Testis (tissue), 3 donors: ENCODE results near the gene FSCN2. TPM values are rescaled to one million over a fixed set of nuclear protein-coding genes. Genes with fewer than 3 reads are reported as not detected.

Source experiments
- DNase-seq: peaks from one replicate; pipeline ENCODE4 v3.0.0-alpha.2; 2019
- H3K27ac ChIP-seq, 2 donors: fragments of 200-600 bp; sonication (generic); one replicate each; pipeline ENCODE4 v1.5.1; 2019
- H3K27me3 ChIP-seq: fragments of 200-600 bp; sonication (generic); one replicate; pipeline ENCODE4 v1.5.1; 2019
- H3K36me3 ChIP-seq: fragments of 200-600 bp; sonication (generic); one replicate; pipeline ENCODE4 v1.5.1; 2017; ENCODE audit warnings: low read depth; ENCODE audit errors: missing control alignments
- H3K4me1 ChIP-seq: fragments of 200-600 bp; sonication (generic); one replicate; pipeline ENCODE4 v1.5.1; 2019
- H3K4me3 ChIP-seq, 2 donors: fragments of 200-600 bp; sonication (generic); one replicate each; pipeline ENCODE4 v1.5.1; 2017 to 2019
- H3K9me3 ChIP-seq: fragments of 200-600 bp; sonication (generic); one replicate; pipeline ENCODE4 v1.5.1; 2017
- CTCF ChIP-seq, 3 experiments: fragments of 450-650 bp in 2 of 3; fragments of 200-600 bp in 1 of 3; sonication (generic) in 1 of 3; IDR thresholded peaks; one replicate each; pipeline ENCODE4 v1.5.1; 2016 to 2019; ENCODE audit warnings: antibody characterized with exemption in 3 of 3, mild to moderate bottlenecking in 2 of 3, moderate library complexity in 1 of 3
- POLR2A ChIP-seq: fragments of 450-650 bp; IDR thresholded peaks from one replicate; pipeline ENCODE4 v1.6.1; 2017; ENCODE audit warnings: antibody characterized with exemption, mild to moderate bottlenecking, moderate library complexity
- WGBS, 2 donors: methylation state at CpG; one replicate each; pipeline ENCODE4 v1.1.5; 2018; 5-methylcytosine and 5-hydroxymethylcytosine counted together
- intact Hi-C: fragments of 100-400 bp; cut with DNase I; formaldehyde crosslinking; loops from one replicate; pipeline ENCODE4 v1.15.1; 2023; ENCODE audit warnings: low total_unique reads
- polyA plus RNA-seq: library from polyadenylated mRNA; stranded (reverse); fragments of 350-450 nt; fragmentation: Illumina TruSeq; extraction: RNeasy Lipid Tissue Mini Kit (QIAGEN cat#74804); gene quantifications from one replicate; pipeline ENCODE4 v1.2.3, GENCODE V29; 2014; ENCODE audit warnings: low read depth, low replicate concordance; ENCODE audit not compliant: insufficient read depth
- total RNA-seq, 2 donors: library from RNA; depleted of rRNA; stranded (reverse); fragments of >200 nt; gene quantifications; one replicate each; pipeline ENCODE4 v1.2.3, GENCODE V29; 2016

The FSCN2 gene
- total and polyA plus RNA-seq, 3 donors from 2014 or later: 0.37 to 4.0 (median 3.5) TPM

GRCh38 chr17:81537856-81538555 lies 9.8 kb downstream of the FSCN2 start:
- no peak for TF ChIP-seq POLR2A
- TF ChIP-seq CTCF (IDR thresholded peaks at IDR 0.05): no peak
- WGBS, 2 donors: 70 to 78% methylated on average over 13 to 22 of the region's 26 CpGs
- H3K4me1 ChIP-seq: peaks cover 6% of the 10 kb centered on the region
- no peaks in the 10 kb centered on the region for H3K9me3 ChIP-seq
- intact Hi-C loops: no loop called here
- no peak for DNase-seq
- no peaks in the 10 kb centered on the region for H3K36me3 ChIP-seq
- no peaks in the 10 kb centered on the region for H3K27me3 ChIP-seq
- H3K27ac ChIP-seq: no peak overlapping the region
- no peak overlapping the region for H3K4me3 ChIP-seq

GRCh38 chr17:81538651-81539570 lies 10.7 kb downstream of the FSCN2 start:
- WGBS, 2 donors: 90 to 93% methylated on average over 16 to 26 of the region's 26 CpGs

DNA sequence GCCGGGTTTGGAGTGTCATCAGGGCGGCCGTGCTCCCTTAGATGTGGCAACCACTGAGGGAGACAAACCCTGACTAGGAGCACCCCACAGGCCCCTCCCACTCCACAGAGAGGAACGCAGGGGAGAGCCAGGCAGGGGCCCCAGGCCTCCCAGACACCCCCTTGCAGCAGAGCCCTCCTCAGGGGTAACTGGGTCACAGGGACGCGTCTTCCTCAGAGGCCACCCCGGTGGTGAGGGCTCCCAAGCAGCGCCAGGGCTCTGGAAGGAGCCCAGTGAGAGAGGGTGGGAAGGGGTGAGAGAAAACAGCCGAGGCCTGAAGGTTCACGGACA lies 11.4 kb downstream of the FSCN2 start:
- intact Hi-C loops: no loop called here
- no peaks in the 10 kb centered on the region for H3K9me3 ChIP-seq
- DNase-seq: no peak
- WGBS, 2 donors: 77 to 86% methylated on average over 7 to 10 of the region's 10 CpGs
- H3K4me3 ChIP-seq: no peak overlapping the region
- H3K27me3 ChIP-seq: no peaks in the 10 kb centered on the region
- no peaks in the 10 kb centered on the region for H3K36me3 ChIP-seq
- H3K27ac ChIP-seq: no peak overlapping the region
- TF ChIP-seq POLR2A: no peak
- peaks cover 6% of the 10 kb centered on the region for H3K4me1 ChIP-seq

More at GRCh38 chr17:81538651-81539570, 10.7 kb downstream of the FSCN2 start:
- intact Hi-C loops: no loop called here
- Histone ChIP-seq H3K27me3 (no peaks in the 10 kb centered on the region), H3K9me3 (no peaks in the 10 kb centered on the region), H3K36me3 (no peaks in the 10 kb centered on the region), H3K4me3 (no peak overlapping the region), H3K4me1 (peaks cover 6% of the 10 kb centered on the region), H3K27ac (no peak overlapping the region)
- DNase-seq: no peak
- TF ChIP-seq POLR2A (no peak), CTCF (IDR thresholded peaks at IDR 0.05) (no peak)

DNA sequence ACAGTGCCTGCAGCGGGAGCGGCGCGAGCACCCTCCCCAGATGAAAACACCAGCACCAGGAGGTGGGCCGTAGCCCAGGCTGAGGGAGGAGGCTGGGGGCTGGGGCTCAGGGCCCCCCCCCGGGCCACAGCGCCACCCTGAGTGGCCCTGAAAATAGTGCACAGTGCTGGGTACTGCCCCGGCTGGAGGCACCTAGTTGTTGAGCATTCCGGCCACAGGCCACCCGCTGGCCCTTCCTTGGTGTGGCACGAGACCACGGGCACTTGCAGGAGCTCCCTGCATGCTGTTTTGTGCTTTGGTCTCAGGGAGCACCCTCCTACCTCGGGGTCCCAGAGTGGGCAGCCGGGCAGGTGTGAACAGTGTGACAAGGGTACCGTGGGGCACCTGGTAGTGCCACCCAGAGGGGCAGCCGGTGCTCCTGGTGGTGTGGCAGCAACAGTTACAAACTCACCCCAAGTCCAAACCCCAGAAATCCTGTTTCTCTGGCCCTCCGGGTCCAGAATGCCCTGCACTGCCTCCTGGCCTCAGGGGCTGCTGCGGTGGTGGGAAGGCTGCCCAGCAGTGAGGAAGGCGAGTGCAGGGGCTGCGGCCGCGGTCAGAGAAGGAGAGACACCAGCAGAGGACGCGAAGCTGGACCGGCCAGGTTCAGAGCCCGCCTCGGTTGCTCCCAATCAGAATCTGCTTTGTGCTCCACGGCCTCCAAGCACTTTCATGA lies 11.9 kb downstream of the FSCN2 start:
- Histone ChIP-seq H3K27ac (no peak overlapping the region), H3K4me3 (no peak overlapping the region), H3K36me3 (no peaks in the 10 kb centered on the region), H3K4me1 (peaks cover 6% of the 10 kb centered on the region), H3K9me3 (no peaks in the 10 kb centered on the region), H3K27me3 (no peaks in the 10 kb centered on the region)
- WGBS, 2 donors: 95 to 96% methylated on average over 14 to 26 of the region's 28 CpGs
- DNase-seq: no peak
- intact Hi-C loops: no loop called here
- TF ChIP-seq CTCF (IDR thresholded peaks at IDR 0.05) (no peak), POLR2A (no peak)

GRCh38 chr17:81540676-81541027 lies 12.5 kb downstream of the FSCN2 start:
- TF ChIP-seq POLR2A (no peak), CTCF (IDR thresholded peaks at IDR 0.05) (no peak)
- Histone ChIP-seq H3K27ac (no peak overlapping the region), H3K27me3 (no peaks in the 10 kb centered on the region), H3K4me1 (peaks cover 6% of the 10 kb centered on the region), H3K9me3 (no peaks in the 10 kb centered on the region), H3K36me3 (no peaks in the 10 kb centered on the region), H3K4me3 (no peak overlapping the region)
- no peak for DNase-seq
- WGBS, 2 donors: 80 to 97% methylated on average over 2 to 14 of the region's 14 CpGs
- intact Hi-C loops: no loop called here
